GM21515 (cell line): ENCODE measurements around the gene MUL1.
"Not testable (repeated sequence)": the region's sequence is repeated elsewhere in the genome, so short reads cannot be mapped to it uniquely, and the experiment has no call there.

ENCODE experiments used
- ATAC-seq: cut with Tn5 transposase; IDR thresholded peaks from one replicate; pipeline ENCODE4 v1.9.1; 2021; ENCODE audit not compliant: unreplicated experiment

Gene MUL1

GRCh38 chr1:20511518-20512428 is 3.8 kb upstream of the MUL1 start:
- ATAC-seq: no peak

DNA sequence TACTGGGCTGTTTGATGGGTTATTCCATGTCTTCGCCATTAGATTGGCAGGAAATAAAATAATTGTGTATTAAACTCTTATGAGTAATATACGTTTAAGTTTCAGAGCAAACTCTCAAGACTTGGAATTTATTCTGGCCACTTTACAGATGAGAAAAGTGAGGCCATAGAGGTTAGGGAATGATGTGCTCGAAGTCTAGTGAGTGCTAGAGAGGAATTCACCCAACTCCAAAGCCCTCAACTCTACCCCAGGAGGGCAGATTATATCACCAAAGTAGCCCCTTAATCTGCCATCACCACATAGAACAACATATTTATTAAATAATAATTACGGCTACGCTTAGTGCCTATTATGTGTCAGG is 440 bp upstream of the MUL1 start:
- no peak for ATAC-seq

GRCh38 chr1:20507248-20507563 is 745 bp downstream of the MUL1 start:
- no peak for ATAC-seq

DNA sequence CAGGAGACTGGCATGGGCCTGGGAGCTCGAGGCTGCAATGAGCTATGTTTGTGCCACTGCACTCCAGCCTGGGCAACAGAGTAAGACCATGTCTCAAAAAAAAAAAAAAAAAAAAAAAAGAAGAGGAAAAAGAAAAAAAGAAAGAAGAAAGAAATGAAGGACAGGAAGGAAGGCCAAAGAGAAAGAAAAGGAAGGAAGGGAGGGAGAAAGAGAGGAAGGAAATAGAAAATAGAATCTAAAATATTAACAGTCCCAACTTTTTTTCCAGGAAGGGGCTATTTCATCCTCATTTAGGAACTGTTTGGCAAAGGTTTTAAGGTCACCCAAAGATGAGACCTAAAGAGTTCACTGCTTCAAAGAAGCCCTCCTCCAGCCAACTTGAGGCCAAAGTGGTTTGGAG is 2.5 kb downstream of the MUL1 start:
- no peak for ATAC-seq

DNA sequence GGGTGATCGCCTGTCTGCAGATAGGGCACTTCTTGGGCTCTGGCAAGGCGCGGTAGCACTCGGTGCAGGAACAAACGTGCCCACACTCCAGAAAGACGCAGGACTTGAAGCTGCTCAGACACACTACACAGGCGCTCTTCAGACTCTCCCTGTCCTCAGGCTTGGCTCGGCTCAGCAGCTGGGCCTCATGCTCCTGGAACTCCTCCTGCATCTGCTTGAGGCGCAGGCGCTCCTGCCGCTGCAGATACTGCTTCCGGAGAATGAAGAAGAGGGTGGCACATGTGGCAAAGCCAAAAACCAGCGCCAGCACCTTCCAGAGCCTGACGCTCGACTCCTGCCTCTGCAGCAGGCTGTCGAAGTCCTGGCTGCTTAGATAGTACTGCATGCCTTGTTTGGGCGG is 7.2 kb downstream of the MUL1 start:
- no peak for ATAC-seq

- no peak for ATAC-seq
Observed at GRCh38 chr1:20499718-20500117, 8.2 kb downstream of the MUL1 start.

DNA sequence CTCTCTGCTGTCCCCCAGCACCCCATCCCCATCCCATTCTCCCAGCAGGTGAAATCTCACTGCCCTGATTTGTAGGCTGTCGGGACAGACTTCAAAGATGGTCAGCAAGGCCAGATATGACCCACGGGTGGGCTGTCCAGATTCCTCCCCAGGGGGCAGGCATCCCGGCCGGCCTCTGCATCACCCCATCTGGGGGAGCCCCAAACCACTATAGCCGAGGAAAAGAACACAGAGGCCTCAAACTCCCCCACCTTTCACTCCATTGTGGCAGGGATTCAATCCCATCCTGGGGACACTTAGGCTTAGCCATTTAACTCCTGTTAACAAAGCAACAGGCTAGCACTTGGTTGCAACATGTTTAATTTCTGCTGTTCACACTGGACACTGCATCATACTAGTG is 8.8 kb downstream of the MUL1 start:
- no peak for ATAC-seq

DNA sequence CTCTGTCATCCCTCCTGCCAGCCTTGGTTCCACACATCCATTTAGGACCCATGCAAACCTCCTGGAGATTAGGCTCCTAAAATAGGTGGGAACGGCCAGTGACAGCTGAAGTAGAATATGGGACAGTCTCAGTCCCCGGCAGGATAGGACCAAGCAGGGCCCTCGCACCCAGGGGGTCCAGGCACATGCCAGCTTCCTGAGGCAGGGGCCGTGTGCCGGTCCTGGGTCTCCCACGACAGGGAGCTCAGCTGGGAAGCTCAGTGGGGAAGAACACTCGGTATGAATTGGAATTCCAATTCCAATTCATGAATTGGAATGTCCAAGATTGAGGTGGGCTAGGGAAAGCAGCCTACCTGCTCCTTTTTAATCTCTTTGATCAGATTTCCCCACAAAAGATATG is 9.8 kb downstream of the MUL1 start:
- ATAC-seq: no peak

DNA sequence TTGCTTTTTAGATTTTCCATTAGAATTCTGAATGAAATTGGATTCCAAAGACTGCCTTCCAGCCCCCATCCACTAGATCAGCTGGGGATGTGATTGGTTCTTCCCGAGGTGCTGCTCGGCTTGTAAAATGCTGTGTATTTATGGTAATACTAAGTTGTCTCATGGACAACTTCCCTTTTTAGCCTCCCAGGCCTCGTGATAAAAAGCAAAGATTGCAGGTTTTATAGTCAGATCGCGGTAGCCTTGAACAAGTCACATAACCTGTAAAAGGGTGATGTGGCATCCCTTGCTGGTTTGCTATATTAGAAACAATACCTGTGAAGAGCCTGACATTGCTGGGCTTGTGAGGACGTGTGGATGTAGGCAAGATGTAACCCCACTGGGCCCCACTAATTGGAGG is 10.4 kb downstream of the MUL1 start:
- ATAC-seq: no peak

DNA sequence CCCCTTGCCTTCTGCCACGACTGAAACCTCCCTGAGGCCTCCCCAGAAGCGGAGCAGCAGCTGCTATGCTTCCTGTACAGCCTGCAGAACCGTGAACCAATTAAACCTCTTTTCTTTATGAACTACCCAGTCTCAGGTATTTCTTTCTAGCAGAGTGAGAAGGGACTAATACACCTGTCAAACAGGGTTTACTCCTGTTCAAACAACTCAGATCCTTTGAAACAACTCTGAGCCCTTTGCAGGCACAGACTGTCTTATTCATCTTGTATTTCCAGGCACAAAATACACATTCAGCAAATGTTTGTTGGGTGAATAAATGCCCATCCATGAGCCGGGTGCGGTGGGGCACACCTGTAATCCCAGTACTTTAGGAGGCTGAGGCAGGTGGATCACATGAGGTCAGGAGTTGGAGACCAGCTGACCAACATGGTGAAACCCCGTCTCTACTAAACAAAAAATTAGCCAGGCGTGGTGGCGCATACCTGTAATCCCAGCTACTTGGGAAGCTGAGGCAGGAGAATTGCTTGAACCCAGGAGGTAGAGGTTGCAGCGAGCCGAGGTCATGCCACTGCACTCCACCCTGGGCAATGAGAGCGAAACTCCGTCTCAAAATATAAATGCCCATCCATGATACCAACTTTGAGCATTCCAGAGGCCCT is 11.1 kb downstream of the MUL1 start:
- not testable (repeated sequence) for ATAC-seq

- no peak for ATAC-seq
Observed at GRCh38 chr1:20496241-20496661, 11.7 kb downstream of the MUL1 start.

DNA sequence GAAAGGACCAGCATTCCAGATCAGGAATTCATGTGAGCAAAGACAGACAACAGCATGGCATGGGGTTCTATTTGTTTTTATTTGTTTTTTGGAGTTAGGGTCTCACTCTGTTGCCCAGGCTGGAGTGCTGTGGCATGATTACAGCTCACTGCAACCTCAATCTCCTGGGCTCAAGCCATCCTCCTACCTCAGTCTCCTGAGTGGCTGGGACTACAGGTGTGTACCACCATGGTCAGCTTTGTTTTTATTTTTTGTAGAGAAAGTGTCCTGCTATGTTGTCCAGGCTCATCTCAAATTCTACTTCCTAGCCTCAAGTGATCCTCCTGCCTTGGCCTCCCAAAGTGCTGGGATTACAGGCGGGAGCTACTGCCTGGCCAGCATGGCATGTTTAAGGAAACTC is 12.3 kb downstream of the MUL1 start:
- ATAC-seq: no peak

- ATAC-seq: no peak
Observed at GRCh38 chr1:20494609-20495311, 13.2 kb downstream of the MUL1 start.

- no peak for ATAC-seq
Observed at GRCh38 chr1:20493839-20494608, 13.9 kb downstream of the MUL1 start.

DNA sequence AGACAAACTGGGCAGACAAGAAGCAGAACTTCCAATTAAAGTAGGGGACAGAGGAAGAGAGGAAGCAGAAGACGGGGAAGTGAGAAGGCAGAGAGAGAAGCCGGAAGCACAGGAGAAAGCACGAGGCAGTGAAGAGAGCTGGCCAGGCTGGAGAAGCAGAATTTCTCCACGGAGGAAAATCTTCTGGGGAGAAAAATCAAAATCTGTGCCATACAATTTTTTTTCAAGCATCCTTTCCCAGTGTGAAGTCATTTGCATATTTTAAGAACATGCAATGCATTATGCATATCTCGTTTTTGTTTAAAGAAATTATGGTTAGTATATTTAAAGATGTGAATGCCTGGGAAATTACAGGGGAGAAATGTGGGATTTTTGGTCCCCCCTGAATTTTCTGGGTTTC is 14.6 kb downstream of the MUL1 start:
- ATAC-seq: no peak

GRCh38 chr1:20492751-20493150 is 15.2 kb downstream of the MUL1 start:
- ATAC-seq: no peak

DNA sequence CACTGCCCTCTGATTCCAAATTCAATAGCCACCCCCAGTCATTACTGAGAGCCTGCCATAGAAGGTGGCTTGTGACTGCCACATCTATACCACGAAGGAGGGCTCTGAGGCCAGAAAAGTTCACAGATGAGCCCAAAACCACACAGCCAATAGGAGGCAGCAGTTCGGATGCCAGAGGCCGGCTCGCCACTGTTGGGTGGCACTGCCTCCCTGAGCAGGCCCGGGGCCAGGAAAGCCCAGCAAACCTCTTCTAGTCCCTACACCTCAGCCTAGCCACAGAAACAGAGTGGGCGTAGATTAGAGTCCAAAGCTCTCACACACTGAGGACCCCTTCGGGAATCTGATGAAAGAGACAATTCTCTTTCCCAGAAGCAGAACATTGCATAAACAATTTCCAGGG is 16.1 kb downstream of the MUL1 start:
- ATAC-seq: no peak

DNA sequence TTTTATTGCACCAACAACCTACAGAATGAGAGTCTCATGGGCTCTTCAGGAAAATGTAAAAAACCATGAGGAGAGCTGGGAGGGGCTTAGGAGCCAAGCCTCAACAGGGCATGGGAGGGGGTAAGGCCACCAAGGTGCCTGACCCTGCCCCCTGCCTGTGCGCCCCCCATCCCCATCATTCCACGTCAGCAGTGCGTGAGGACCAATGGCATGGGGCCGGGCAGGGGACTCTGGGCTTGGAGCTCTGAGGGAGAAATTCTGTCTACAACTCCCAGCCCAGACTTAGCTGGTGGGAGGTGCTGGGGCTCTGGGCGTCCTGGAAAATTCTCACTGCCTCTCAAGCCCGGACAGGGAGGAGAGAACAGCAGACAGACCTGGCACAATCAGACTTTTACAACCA is 16.8 kb downstream of the MUL1 start:
- no peak for ATAC-seq

- ATAC-seq: no peak
Observed at GRCh38 chr1:20487236-20487590, 20.7 kb downstream of the MUL1 start.

DNA sequence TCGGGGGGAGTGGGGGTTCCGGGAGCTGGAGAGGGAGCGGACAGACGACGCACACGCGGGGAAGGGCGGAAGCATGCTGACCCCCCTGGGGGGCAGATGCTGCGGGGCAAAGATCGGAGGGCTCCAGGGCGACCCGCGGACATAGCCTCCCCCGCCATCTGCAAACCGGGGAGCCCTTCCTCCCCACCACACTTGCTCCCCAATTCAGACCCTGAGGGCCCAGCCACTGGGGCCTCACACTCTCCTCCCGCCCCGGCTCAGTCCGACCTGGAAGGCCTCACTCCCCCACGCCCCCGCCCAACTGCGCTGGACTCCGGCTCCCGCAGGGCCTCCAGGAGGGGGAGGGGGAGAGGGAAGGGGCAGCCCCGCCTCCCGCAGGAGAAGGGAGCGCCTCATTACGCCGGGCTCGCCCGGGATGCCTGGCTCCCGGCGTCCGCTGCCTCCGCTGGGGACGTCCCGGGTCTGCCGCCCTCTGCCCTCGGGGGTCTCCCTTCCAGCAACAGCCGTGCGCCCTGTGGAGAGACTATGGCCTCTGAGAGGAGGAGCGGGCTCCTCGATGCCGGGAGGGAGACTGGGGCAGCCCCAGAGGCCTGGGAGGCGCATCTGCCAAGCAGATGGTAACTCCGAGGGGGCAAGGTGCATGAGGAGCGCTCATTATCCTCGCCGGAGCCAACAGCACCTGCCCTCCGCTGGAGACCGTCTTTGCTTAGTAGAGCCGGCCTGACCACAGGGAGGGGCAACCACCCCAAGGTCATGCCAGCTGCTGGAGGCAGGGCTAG is 21.3 kb downstream of the MUL1 start:
- ATAC-seq: no peak
